Spleen (tissue), 7 donors: ENCODE measurements around the gene CTNNA2.

Experiments used
- CTCF ChIP-seq, 11 experiments: fragments of 200-600 bp in 7 of 11; fragments of 450-650 bp in 4 of 11; sonication (generic) in 4 of 11; IDR thresholded peaks in 8 of 11; conservative IDR thresholded peaks in 3 of 11; 1 replicate in 7 of 11; 2 replicates in 4 of 11; pipeline versions ENCODE4 v1.4.0 to v1.8.0; 2016 to 2021; ENCODE audit warnings: antibody characterized with exemption in 11 of 11, inconsistent platforms in 4 of 11, mild to moderate bottlenecking in 1 of 11
- POLR2A ChIP-seq, 3 donors: fragments of 450-650 bp; IDR thresholded peaks; one replicate each; pipeline ENCODE4 v1.5.1; 2017; ENCODE audit warnings: antibody characterized with exemption in 3 of 3, mild to moderate bottlenecking in 1 of 3
- POLR2AphosphoS5 ChIP-seq, 3 donors: sonication (generic); formaldehyde crosslinking; IDR thresholded peaks; one replicate each; pipeline ENCODE4 v1.5.1; 2017; ENCODE audit warnings: antibody characterized with exemption in 3 of 3
- donor health status: DM: no; HTN: no; CAD: no; lungs with moderate emphysema.
- donor health status: DM: no; HTN: no; CAD: no.
- donor health status: DM: no; HTN: no; CAD: no.

DNA sequence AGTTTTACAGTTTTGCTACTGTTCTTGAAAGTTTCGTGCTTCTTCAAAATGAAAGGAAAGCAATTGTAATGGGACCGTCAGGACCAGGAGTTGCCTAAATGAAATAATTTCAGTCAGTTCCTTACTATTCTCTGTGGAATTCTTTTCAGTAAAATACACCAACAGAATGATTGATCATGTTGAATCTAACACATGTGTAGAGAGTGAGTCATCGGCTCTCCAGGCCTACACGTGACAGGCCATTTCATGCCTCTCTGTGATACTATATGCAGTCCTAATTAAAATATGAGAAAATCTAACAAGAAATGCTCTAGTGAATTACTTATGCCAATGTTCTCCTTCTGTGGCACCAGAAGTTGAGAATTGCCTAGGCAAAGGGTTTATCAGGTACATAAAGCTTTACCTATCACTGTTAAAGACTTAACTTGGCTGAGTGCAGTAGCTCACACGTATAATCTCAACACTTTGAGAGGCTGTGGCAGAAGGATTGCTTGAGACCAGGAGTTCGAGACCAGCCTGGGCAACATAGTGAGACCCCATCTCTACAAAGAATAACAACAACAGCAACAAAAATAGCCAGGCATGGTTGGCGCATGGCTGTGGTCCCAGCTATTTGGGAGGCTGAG lies 592.3 kb downstream of the CTNNA2 start:
- TF ChIP-seq CTCF (IDR thresholded peaks at IDR 0.05 in 8 of 11, conservative IDR thresholded peaks at IDR 0.05 in 3 of 11) = no peak
- no peak for TF ChIP-seq POLR2A (IDR thresholded peaks at IDR 0.05)
- TF ChIP-seq POLR2AphosphoS5 (IDR thresholded peaks at IDR 0.05) = no peak
